Measurements from ENCODE around the gene CFAP90.

DNA sequence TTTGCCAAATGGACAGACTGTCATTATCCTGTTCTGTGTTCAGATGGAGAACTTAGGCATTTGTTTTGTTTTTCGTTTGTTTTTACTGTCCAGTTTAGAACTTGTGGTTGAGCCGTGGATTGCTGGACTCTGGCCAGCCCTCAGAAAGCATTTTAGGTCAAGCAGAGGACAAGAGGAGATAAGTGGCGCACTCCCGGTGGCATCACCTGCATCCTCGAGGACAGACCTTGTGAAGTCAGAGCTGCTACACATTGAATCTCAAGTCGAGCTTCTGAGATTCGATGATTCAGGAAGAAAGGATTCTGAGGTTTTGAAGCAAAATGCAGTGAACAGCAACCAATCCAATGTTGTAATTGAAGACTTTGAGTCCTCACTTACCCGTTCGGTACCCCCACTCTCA lies 26.9 kb upstream of the CFAP90 start:
- TF ChIP-seq CTCF (IDR thresholded peaks at IDR 0.05 in 4 of 5, conservative IDR thresholded peaks at IDR 0.05 in 1 of 5) (no peak), POLR2A (IDR thresholded peaks at IDR 0.05) (no peak)

All from gastrocnemius medialis (tissue), 4 donors.